ENCODE results near the gene C21orf91.

C21orf91 gene

DNA sequence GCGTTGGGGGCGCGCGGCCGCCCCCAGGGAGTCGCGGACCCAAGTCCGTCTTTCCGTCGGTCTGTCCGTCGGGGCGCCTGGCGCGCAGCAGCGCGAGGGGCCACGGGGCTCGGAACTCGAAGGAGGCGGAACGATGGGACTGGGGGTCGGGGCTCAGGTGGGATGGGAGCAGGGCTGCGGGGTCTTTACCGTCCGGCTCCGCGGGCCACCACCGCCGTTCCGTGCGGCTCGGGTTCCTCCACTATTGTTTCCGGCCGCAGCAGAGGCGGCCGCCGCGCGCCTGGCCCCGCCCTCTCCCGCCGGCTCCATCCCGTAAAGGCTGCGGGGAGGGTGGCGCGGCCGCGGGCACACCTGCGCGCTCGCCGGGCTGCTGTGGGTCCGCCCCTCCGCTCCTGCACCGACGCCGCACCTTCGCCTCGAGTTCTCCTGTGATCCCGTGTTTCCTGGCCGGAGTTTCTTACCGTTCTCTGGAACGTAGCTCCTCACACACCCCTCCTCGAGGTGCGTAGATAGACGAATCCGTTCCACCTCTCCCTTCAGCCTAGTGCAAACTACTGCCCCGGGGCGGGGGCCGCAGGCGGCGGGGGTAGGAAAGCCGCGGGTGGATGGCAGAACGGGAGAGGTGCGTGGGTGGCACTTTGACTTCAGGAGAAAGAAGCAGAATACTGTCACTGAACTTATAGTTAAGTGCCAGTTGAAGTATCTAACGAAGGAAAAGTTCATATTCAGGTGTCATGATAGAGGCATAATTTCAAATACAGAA, at the start of gene C21orf91:
Gene C21orf91 (minus strand): TSS at position 243 of the 763 bp plus-strand sequence. CDS start 1,038 bp downstream, outside the sequence.
- no peak for DNase-seq (ENCODE audit: low read depth, low spot score)

GRCh38 chr21:17866590-17866989, 47.4 kb upstream of the C21orf91 start:
- DNase-seq (ENCODE audit: low read depth, low spot score), result no peak

GRCh38 chr21:17859661-17860060, 40.5 kb upstream of the C21orf91 start:
- no peak for DNase-seq (ENCODE audit: low read depth, low spot score)

- no peak for DNase-seq (ENCODE audit: low read depth, low spot score)
These were observed 39.6 kb upstream of the C21orf91 start for GRCh38 chr21:17858747-17859146.

DNA sequence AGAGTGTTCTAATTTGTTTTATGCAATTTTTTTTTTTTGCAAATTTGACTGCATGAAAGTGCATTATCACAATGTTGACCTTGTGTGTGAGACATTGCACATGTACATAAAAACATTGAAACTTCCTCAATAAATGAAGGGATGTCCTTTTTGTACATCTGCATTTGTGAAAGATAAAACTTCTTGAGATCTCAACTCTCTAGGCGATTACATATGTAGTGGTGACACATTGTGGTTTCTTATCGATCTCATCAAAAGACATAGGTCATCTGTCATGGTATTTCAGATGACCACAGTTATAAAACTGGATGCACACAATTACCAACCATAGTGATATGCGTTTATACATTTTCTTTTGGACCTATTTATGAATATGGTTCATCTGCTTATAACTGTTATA, 35.6 kb upstream of the C21orf91 start:
- DNase-seq (ENCODE audit: low read depth, low spot score), result no peak

- DNase-seq (ENCODE audit: low read depth, low spot score), result no peak
These were observed 34.5 kb upstream of the C21orf91 start for GRCh38 chr21:17853393-17854275.

DNA sequence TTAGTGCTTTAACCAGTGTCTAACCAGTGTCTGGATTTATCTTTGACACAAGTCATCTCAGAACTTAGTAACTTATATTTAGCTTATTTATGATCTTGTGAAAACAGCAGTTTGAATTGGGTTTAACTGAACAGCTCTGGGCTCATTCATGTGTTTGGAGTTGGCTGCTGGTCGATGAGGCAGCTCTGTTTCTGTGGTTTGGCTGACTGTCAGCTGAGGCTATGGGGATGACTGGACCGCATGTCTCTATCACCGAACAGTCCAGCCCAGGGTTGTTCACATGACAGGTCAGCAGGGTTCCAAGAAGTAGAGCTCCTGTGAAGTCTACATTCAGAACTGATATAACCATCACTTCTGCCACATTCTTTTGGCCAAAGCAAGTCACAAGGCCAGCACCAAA, 29.1 kb upstream of the C21orf91 start:
- DNase-seq (ENCODE audit: low read depth, low spot score), result no peak

DNA sequence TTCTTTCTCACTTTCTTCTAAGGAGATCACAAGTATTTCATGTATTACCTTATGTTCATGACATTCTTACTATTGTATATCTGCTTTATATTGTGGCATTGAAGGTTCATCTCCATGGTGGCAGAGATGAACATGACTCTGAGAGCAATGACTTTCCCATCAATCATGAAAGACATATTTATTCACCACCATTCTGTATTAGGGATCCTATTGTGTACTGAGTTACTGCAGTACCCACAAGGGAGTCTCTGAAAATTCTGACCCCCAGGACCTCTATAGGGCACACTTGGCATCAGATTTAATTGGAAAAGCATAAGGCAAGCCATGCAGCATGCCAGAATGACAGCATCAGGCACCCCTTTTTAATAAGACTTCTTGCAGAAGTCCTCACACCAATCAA, 21.9 kb upstream of the C21orf91 start:
- DNase-seq (ENCODE audit: low read depth, low spot score), result no peak

- DNase-seq (ENCODE audit: low read depth, low spot score), result no peak
These were observed 15.6 kb upstream of the C21orf91 start for GRCh38 chr21:17834639-17835354.

DNA sequence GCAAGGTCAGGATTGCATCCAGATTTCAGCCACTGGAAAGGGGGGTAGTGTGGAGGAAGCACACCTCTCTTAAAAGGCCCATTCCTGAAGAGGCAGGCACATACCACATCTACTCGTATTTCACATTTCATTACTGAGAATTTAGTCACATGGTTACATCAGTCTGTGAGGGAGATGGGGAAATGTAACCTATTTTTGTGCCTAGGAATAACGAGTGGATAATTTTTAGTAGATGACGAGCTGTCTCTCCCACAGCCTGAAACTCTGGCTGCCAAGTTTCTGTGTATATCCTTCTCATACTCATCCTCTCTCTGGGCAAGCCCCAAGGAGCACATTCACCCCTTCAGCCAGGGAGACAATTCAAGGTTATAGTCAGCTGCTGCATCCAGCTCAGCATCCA, 10.3 kb upstream of the C21orf91 start:
- no peak for DNase-seq (ENCODE audit: low read depth, low spot score)

- no peak for DNase-seq (ENCODE audit: low read depth, low spot score)
These were observed 9.1 kb upstream of the C21orf91 start for GRCh38 chr21:17828223-17828622.

- no peak for DNase-seq (ENCODE audit: low read depth, low spot score)
These were observed 4.7 kb upstream of the C21orf91 start for GRCh38 chr21:17823846-17824245.

GRCh38 chr21:17821121-17821520, 2.0 kb upstream of the C21orf91 start:
- DNase-seq (ENCODE audit: low read depth, low spot score), result no peak

- DNase-seq (ENCODE audit: low read depth, low spot score), result no peak
These were observed 697 bp upstream of the C21orf91 start for GRCh38 chr21:17819877-17820229.

DNA sequence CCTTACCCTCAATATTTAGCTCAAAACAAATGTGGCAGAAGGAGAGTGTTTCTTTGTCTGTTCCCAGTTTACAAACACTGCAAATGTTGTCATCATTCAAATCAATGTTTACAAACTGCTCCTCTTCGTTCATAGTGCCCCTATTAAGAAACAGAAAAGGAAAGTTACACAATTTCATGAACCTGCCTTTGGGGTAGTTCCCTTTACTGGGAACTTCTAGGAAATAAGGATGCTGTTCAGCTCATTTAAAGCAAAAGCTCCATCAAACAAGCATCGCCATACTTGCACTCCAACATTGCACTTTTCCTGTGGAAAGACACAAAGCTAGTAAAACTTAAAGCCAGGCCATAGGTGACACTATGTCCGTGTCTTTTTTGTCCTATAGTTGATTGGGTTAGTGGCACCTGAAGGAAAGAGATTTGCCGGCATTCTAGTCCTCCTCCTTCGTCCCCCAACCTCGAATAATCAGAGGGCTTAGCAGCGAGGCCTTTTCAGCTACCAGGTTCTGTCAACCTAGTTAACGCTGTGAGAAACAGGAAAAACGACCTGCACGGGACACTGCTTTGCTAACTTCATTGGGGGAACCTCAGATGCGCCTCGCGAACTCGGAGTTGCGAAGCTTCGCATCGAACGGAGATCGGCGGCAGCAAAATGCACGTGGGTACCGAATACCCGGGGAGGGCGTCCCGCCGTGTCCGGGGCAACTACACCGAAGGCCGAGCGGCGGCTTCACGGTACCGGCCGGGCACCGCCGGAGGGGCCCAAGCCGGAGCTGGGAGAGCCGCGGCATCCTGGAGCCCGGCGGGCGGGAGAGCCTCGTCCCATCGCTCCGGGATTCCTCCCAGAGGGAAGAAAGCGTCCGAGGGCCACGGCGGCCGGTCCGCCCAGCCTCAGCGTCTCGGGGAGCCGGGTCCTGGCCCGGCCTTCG, 706 bp downstream of the C21orf91 start:
- no peak for DNase-seq (ENCODE audit: low read depth, low spot score)

GRCh38 chr21:17813353-17813752, 5.8 kb downstream of the C21orf91 start:
- DNase-seq (ENCODE audit: low read depth, low spot score), result no peak

DNA sequence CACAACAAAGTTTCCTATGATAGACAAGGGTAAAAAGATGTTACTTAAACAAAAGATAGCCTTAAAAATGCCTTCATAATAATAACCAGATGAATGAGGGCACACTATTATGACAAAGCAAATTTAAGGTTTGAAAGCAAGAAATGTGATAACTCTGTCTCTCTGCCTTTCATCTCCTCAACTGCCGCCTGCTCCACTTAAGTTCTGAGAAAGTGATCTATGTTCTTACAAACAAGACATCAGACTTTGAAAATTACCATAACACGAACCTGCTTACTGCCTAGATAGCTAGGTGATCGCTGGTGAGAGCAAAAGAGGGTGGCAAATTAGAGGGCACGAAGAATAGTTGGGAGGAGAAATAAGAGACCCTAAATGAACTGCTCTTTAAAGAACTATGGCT, 13.2 kb downstream of the C21orf91 start:
- no peak for DNase-seq (ENCODE audit: low read depth, low spot score)

GRCh38 chr21:17803536-17803935, 15.6 kb downstream of the C21orf91 start:
- DNase-seq (ENCODE audit: low read depth, low spot score), result no peak

- no peak for DNase-seq (ENCODE audit: low read depth, low spot score)
These were observed 16.6 kb downstream of the C21orf91 start for GRCh38 chr21:17802572-17802971.

- DNase-seq (ENCODE audit: low read depth, low spot score), result no peak
These were observed 19.6 kb downstream of the C21orf91 start for GRCh38 chr21:17799414-17800164.
